Activated CD8-positive, alpha-beta memory T cell treated with anti-CD3 and anti-CD28 coated beads for 48 hours (primary cell): ENCODE results near the gene ACO1.

ENCODE experiments used
- DNase-seq, 3 experiments: peaks; one replicate each; pipeline ENCODE4 v3.0.0-alpha.2; 2020; ENCODE audit warnings: low read depth in 2 of 3, low spot score in 2 of 3

The ACO1 gene

DNA sequence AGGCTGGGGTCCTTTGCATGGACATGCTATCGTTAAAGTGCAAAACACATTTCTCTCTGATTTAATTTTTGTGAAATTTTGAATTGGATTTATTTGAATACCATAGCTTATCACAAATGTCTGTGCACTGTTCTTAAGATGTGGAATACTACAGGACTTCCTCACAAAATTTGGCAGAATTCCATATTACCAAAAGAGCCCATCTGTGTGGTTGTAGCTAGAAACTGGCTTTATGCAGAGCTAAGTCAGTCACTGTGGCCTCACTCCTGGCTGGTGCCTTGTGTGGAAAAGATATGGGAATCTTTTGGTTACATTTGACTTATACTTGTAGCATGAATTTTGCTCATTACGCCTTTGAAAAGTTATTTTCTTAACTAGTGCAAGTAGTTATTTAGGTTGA, 35.5 kb downstream of the ACO1 start:
- DNase-seq: no peak

GRCh38 chr9:32422237-32422806, 37.9 kb downstream of the ACO1 start:
- no peak for DNase-seq

GRCh38 chr9:32423371-32423770, 38.9 kb downstream of the ACO1 start:
- DNase-seq: no peak

GRCh38 chr9:32424616-32425015, 40.2 kb downstream of the ACO1 start:
- DNase-seq: no peak

- DNase-seq: no peak
Measured at GRCh38 chr9:32426278-32426939, 42.0 kb downstream of the ACO1 start.

DNA sequence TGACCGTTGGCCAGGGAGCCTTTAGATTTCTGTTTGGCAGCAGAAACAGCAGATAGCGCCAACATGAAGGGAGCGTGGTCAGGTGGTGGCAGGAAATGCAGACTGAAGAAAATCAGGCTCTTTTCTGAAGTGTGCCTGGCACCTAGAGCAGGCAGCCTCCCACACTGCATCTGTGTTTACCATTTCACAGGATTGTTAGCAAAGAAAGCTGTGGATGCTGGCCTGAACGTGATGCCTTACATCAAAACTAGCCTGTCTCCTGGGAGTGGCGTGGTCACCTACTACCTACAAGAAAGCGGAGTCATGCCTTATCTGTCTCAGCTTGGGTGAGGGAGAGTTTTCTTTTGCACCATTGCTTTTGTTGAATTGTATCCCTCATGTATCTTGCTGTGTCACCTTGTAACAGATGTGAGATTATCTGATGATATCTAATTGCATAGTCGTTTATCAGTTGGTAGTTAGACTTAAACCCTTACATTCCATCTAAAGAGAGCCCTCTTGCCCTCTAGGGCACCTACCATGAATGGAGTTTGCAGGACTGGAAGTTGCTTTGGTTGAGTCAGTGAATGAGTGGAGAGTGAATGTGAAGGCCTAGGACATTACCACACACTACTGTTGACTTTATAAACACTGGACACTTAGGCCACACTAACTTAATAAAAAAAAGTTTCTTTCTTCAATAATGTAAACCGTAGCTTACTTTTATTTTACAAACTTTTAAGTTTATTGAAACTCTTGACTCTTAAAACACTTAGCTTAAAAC, 42.8 kb downstream of the ACO1 start:
- no peak for DNase-seq

- no peak for DNase-seq
Measured at GRCh38 chr9:32430720-32431119, 46.3 kb downstream of the ACO1 start.

DNA sequence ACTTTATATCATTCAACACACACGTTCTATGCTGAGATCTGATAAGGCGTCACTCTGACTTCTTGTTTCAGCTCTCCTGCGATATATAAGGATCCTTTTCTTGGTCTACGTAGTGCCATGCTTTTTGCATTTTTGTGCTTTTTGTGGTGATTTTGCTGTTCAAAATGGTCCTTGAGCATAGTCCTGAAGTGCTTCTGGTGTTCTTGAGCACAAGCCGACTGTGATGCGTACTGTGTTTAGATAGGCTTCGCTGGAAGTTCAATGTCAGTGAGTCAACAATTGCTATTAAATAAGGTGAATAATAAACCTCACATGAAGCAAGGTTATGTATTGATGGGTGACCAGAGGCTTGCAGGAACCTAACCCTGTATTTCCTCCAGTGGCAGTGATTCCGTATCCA, 46.8 kb downstream of the ACO1 start:
- DNase-seq: no peak

GRCh38 chr9:32431940-32432555, 47.6 kb downstream of the ACO1 start:
- DNase-seq: no peak

- DNase-seq: no peak
Measured at GRCh38 chr9:32434892-32435291, 50.4 kb downstream of the ACO1 start.

DNA sequence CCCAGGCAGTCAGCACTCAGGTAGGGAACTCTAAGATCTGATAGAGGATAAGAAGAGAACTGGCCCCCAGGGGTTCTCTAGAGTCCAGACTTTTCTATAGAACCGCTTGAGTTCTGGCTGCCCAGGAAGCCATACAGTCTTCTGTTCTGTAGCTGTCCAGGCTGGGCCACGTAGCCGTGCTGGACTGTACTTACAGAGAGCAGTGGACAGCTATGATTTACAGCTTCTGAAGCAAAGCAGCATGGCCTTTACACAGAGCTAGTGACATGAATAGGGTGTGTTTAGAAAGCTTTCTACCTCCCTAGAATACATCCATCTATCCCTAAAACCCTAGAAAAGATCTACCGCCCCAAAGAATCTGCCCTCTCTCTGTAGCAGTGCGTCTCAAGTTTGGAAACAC, 57.2 kb downstream of the ACO1 start:
- no peak for DNase-seq

GRCh38 chr9:32442433-32442832, 58.0 kb downstream of the ACO1 start:
- no peak for DNase-seq

DNA sequence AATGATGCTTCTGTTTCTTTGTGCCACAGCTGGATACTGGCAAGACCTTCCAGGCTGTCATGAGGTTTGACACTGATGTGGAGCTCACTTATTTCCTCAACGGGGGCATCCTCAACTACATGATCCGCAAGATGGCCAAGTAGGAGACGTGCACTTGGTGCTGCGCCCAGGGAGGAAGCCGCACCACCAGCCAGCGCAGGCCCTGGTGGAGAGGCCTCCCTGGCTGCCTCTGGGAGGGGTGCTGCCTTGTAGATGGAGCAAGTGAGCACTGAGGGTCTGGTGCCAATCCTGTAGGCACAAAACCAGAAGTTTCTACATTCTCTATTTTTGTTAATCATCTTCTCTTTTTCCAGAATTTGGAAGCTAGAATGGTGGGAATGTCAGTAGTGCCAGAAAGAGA, 65.5 kb downstream of the ACO1 start:
- DNase-seq: no peak

DNA sequence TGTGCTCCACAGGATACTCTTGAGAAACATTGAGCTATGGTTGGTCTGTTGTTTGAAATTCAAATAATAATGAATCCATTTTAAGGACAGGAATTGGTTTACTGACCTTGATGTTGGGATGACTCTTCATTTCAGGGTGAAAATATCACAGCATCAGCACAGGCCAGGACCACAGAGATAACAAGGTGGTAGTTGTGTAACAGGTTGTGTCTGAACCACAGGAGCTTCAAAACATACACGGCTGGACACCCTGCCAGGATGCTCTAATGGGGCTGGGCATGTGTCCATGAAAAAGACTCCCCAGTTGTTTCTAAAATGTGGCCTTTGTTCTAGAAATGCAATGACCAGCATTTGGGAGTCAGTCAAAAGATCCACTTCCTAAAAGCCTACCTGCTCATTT, 69.8 kb downstream of the ACO1 start:
- DNase-seq: no peak

- DNase-seq: no peak
Measured at GRCh38 chr9:32455738-32456137, 71.3 kb downstream of the ACO1 start.

DNA sequence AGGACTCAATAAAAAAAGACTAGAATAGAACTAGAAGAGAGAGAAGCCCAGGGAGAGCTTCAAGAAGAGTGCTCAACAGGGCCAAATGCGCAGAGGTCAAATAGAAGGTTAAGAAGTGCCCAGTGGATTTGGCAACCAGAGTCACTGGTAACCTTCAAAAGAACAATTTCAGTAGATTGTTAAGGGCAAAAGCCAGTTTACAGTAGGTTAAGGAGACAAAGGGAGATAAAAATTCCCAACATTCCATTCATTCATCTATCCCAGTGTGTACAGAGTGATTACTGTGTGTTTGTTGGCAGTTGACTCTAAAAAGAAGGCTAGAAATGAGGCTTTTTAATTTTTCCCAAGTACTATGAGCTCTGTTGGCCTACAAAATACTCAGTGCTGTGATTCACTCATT, 72.1 kb downstream of the ACO1 start:
- no peak for DNase-seq

DNA sequence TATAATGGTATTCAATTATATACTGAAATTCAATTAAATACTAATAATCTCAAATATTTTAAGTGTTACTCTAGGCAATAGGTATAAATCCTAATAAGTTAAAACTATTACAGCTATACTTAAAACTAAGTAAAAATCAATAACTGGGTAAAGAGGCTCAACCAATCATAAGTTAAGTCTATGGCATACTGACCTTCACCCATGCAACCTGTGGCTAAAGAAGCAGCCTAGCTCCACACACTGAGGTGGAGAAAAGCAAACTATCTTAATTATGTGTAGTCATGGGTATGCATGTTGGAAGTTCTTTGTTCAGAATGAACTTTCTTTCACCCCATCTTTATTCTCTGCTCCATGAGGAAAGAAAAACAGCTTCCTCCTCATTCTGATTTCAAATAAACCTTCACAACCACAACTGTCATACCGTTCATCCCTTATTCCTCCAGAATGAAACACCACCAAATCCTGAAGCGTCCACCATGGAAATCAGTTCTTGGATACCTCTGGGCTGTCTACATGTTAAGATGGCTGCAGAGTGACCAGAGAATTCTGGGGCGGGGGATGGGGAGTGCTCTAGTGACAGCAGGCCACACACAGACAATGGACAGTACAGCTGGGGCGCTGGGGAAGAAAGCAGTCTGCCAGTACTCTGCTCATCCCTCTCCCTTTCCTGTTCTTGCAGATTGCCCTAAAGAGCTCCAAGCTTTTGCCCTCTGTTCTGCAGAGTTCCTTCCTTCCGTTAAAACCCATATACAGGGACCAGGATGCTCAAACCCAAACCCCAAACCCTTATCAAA, 79.3 kb downstream of the ACO1 start:
- DNase-seq: no peak

GRCh38 chr9:32468740-32469139, 84.3 kb downstream of the ACO1 start:
- no peak for DNase-seq

DNA sequence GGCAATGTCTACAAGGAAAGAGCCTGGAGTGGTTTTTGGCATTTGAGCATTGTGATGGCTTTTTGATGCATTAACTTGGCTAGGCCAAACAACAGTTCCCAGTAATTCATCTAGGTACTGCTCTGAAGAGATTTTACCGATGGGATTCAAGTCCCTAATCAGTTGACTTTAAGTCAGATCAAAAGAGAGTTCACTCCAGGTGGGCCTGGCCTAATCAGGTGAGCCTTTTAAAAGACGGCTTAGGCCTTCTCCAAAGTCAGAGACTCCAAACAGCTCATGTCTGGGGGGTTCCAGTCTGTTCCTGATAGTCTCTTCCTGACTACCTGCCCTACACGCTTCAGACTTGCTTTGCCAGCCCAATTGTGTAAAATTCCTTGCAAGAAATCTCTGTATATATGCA, 87.9 kb downstream of the ACO1 start:
- no peak for DNase-seq

- DNase-seq: no peak
Measured at GRCh38 chr9:32483343-32483742, 98.9 kb downstream of the ACO1 start.

GRCh38 chr9:32486839-32487562, 102.6 kb downstream of the ACO1 start:
- no peak for DNase-seq
